Stimulated activated CD4-positive, alpha-beta T cell treated with anti-CD3 and anti-CD28 coated beads, TNF-alpha, amount 100 ng/mL, for 1 hour (primary cell): Measurements from ENCODE around the gene CENPB.
"Not testable (repeated sequence)": the region's sequence is repeated elsewhere in the genome, so short reads cannot be mapped to it uniquely, and the experiment has no call there.

Source experiments
- DNase-seq, 3 donors: peaks; one replicate each; pipeline ENCODE4 v3.0.0-alpha.2; 2020; ENCODE audit warnings: low read depth in 3 of 3, low spot score in 1 of 3

The CENPB gene

DNA sequence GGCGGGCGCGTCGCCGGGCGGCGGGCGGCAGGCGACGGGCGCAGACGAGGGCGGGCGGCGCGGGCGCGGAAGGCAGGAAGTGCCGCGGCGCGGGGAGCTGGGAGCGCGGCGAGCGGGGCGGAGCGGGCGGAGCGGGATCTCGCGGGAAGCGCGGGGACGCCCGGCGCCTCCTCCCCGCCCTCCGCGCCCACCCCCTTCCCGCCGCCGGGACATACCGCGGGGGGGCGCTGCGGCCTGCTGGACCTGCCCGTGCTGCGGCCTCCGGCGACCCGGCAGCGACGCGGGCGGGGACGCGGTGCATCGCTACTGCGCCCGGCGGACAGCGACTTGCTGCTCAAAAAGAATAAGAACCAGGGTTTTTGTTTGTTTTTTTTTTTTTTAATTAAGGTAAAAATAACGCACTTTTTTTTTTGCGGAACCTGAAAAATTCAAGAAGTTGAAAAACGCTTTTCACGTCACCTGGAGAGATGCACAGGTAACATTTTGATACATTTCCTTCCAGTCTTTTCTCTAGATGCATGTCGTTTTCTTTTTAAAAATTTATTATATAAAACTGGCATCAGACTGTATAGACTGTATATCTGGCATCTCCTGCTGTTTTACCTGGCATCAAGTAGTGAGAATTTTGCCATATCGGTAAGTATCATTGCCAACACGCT lies at the start of gene CENPB:
TSS of gene CENPB (minus strand) at position 76 of the 659 bp plus-strand sequence. CDS start 257 bp downstream, outside the sequence.
- peak; percentile 75 to 92 (median 82) for DNase-seq

GRCh38 chr20:3836132-3836531 lies 49.6 kb upstream of the CENPB start:
- DNase-seq = no peak

GRCh38 chr20:3829891-3830290 lies 43.4 kb upstream of the CENPB start:
- not testable (repeated sequence) for DNase-seq

GRCh38 chr20:3828798-3829197 lies 42.3 kb upstream of the CENPB start:
- no peak for DNase-seq

DNA sequence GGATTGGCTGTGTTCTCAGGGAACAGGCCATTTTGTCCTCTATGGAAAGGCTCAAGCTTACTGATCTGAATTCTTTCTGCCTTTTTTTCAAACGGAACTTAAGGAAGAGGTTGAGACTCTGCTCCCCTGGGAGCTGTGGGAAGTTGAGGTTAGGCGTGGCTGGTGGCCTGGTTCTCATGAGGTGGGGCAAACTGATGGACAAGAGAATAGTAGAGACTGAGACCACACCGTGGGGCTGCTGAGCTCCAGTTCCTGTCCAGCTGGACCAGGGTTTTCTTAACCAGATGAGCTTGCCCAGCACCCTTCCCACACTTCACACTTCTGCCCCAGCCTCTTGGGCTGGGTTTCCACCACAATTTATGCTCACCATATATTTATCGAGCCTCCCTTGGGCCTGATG lies 39.9 kb upstream of the CENPB start:
- no peak for DNase-seq

- no peak for DNase-seq
These were observed 39.0 kb upstream of the CENPB start for GRCh38 chr20:3825526-3825925.

- no peak for DNase-seq
These were observed 37.3 kb upstream of the CENPB start for GRCh38 chr20:3823881-3824280.

DNA sequence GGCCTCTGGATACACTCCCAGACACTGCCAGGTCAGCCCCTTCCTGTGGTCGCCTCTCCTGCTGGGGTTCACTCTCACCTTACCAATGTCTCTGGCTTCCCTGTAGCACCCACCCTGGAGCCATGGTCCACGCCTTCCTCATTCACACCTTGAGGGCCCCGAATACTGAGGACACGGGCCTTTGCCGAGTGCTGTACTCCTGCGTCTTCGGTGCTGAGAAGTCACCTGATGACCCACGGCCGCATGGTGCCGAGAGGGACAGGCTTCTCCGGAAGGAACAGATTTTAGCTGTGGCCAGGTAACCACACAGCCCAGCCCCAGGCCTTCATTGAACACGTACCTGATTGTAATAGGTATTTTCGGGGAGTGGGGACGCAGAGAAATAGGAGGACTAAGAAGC lies 35.5 kb upstream of the CENPB start:
- no peak for DNase-seq

DNA sequence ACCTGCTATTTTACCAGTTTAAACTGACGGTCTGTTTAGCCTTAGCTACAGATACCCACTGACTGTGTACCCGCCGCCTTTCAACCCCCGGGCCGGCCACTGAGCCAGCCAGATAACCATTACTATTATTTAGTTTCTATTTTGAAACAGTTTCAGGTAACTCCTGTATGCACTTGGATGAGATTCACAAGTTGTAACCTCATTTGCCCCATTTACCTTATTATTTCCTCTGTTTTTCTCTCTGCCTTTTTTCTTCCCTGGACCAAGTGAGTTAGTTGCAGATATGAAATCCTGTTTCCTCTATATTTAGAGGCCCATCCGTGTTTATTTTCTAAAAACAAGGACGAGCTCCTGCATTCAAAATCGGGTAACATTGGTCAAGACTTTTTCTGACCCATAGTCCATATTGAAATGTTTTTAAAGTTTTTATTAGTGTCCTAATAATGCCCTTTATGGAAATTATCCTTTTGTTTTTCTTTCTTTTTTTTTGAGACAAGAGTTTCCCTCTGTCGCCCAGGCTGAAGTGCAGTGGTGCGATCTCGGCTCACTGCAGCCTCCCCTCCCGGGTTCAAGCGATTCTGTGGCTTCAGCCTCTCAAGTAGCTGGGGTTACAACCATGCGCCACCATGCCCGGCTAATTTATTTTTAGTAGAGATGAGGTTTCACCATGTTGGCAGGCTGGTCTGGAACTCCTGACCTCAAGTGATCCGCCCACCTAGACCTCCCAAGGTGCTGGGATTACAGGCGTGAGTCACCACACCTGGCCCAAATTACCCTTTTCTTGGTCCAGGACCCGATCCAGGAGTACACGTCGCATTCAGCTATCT lies 34.6 kb upstream of the CENPB start:
- no peak for DNase-seq

DNA sequence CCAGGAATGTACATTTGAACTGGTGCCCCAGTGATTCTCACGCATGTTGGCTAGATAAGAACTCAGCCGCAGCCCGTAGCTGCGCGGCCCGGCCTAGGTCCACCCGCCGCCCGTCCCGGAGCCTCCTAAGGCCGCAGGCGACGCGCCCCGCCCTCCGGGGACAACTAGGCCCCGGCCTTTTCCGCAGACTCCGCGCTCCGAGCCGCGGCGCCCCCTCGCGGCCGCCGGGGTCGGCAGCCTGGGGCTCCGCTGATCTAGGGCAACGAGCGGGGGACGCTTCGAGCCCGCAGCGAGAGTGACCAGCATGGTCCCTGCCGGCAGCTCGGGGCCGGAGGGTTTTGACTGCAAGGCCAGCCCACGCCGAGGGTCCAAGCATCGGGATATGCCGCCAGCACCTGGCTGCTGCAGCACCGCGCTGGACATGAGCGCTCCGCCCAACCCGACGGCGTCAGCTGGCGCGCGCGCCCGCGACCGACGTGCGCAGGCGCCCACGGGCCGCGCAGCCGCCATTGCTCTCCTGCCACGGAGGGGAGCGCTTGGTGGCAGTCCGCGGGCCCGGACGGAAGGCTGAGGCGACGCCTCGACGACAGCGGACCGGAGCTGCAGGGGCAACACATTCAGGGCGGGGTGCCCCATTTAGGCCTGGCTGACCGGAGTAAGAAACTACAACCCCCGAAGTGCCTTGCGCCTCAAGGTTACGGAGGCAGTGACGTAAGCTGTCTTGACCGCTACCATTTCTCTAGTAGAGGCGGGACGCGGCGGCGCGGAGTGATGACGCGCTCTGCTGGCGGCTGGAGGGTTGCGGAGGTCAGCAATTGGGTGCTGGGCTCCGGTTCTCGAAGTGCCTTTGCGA lies 33.7 kb upstream of the CENPB start, which contains the start of gene AP5S1:
TSS of gene AP5S1 (plus strand) at position 500 of the 853 bp plus-strand sequence. CDS start 1,571 bp downstream, outside the sequence.
- peak; percentile 70 to 81 (median 71) for DNase-seq

DNA sequence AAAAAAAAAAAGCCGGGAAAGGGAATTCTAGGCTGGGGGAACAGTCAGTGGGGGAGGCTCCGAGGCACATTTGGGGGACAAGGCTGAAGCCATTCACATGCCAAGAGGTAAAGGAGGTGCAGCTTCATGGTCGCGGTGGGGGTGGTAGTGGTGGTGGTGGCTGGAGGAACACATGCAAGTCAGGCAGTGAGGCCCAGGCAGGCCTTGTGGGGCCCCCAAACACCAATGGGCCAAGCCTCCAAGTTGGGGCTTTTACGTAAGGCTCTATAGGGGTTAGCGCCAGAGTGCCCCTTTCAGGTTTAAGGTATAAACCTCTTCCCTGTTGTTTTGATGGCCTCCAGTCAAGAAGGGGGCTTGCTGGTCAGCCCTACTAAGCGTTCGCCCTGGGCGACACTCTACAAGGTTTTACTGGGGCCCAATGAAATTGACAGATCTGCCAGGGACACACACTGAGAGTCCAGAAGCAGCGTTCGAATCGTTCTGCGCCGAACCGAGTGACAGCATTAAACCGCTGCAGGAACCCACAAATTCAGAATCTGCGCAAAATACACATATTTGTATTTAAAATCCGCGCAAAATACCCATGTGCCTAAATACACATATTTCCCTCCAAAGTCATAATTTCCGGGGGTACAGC lies 33.0 kb upstream of the CENPB start:
- no peak for DNase-seq

DNA sequence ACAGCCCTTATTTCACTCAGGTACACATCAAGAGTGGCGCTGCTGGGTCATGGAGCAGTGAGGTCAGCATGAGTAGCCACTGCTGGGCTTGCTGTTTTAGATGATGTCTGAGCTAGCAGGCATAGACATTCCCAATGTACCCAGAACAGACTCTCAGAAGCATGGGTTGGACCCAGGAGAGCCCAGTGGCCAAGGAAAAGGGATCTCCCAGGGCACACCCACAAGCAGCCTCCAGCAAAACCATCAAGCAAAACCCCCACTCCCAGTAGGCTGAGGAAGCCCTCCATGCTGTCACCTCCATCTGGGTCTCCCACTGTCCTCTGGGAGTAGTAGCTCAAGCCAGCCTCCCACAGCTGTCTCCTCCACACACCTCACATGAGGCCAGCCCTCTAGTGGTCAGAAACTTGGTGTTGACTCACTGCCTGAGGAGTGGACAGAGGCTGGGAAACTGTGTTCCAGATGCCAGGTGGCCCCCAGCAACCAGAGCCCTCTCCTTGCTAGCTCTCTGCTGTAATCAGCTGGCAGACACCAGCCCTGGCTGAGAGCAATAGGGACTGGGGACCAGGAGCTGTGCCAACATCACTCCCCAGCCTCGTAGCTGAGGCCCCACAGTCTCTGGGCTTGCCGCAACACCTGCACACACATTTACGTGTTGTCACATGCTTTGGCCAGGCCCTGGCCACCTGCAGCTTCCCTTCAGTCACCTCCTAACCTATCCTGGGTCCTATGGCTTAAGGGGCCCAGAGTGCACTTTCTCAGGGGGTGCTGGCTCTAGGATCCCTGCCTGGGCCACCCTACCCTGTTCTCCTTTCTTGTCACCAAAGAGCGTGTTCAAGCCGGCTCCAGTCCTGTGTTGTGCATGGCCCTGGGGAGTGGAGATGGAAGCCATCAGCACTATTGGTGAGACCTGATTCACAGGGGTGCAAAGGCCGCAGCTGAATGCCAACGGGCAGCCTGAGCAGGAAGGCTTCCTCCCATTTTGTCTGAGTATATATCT lies 31.9 kb upstream of the CENPB start:
- DNase-seq = no peak

- DNase-seq = no peak
These were observed 29.3 kb upstream of the CENPB start for GRCh38 chr20:3815703-3816315.

- DNase-seq = no peak
These were observed 28.5 kb upstream of the CENPB start for GRCh38 chr20:3814928-3815495.

DNA sequence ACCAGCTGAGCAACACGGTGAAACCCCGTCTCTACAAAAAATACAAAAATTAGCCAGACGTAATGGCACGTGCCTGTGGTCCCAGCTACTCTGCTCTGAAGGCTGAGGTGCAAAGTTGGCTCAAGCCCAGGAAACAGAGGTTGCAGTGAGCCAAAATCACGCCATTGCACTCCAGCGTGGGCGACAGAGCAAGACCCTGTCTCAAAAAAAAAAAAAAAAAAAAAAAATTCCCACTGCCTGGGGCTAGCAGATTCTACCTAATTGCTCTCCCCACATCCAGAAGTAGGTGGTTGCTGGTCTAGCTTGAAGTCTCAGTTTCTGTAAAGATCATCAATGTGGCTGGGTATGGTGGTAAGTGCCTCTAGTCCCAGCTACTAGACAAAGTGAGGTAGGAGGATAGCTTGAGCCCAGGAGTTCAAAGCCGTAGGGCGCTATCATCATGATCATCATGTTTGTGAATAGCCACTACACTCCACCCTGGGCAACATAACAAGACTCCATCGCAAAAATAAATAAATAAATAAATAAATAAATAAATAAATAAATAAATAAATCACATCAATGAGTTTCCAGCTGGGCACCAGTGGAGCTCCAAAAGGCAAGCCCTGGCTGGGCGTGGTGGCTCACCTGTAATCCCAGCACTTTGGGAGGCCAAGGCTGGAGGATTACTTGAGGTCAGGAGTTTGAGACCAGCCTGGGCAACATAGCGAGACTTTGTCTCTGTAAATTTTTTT lies 27.5 kb upstream of the CENPB start:
- no peak for DNase-seq

GRCh38 chr20:3812975-3813847 lies 26.7 kb upstream of the CENPB start:
- DNase-seq = no peak

DNA sequence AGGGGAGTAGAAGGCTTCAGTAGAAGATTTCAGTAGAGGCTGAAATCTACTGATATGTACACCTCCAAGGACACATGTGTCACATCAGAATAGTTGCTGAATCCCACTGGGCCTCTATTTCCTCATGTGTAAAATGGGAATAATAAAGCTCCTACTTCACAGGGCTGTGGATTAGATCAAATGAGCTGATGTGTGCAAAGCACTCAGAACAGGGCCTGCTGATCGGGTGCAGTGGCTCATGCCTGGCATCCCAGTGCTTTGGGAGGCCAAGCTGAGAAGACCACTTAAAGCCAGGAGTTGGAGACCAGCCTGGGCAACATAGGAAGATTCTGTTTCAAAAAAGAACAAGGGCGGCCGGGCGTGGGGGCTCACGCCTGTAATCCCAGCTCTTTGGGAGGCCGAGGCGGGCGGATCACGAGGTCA lies 25.7 kb upstream of the CENPB start:
- DNase-seq = no peak
